ENCODE results near the gene GALNT15.
A peak's percentile ranks its signal among the peaks of the same experiment; 100 is the strongest.

The GALNT15 gene

DNA sequence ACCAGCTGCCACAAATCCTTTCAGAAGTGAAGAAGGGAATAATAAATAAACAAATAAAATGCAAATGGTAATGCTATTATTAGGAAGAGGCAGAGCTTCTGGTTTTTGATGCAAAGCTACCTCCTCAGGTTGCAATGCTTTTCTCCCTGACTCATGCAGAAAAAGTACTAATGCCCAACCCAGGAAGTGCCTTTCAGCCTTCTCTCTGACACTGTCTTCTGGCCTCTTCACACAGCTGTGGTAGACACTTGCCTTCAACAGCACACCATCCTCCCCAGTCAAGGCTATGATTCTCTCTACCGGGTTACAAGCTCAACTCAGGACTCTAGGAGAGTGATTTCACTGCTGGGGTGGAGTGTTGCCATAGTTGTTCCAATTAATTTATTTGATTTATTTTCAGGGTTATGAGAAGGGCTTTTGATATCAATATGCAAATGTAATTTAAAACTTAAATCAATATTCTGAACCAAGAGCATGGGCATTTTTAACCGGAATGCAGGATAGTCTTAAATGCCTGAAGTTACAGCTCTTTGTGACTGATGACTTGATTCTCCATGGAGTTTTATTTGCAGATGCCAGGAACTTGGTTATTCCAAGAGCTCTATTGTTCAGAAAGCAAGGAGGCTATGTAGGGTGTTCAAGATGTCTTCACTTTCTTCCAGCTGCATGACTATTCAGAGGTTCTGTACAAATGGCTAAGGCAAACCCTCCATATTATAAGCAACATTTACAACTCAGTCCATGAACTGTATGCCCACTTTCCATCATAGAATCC lies 27.1 kb upstream of the GALNT15 start:
- ChIA-PET CTCF (interaction anchor here (0.9 to 2.9 kb wide), 7 partner anchors 10 to 99 kb away, joined by 3 to 11 read pairs (median 3); no protein-coding TSS in a partner anchor), POLR2A (interaction anchor here (2.3 kb wide), 1 partner anchor 27 kb away, joined by 12 read pairs; the partner anchor contains the start of gene GALNT15)
- no peak overlapping the region for H3K4me3 ChIP-seq (ENCODE audit: low read depth, low read length)
- TF ChIP-seq, protein P1, sequence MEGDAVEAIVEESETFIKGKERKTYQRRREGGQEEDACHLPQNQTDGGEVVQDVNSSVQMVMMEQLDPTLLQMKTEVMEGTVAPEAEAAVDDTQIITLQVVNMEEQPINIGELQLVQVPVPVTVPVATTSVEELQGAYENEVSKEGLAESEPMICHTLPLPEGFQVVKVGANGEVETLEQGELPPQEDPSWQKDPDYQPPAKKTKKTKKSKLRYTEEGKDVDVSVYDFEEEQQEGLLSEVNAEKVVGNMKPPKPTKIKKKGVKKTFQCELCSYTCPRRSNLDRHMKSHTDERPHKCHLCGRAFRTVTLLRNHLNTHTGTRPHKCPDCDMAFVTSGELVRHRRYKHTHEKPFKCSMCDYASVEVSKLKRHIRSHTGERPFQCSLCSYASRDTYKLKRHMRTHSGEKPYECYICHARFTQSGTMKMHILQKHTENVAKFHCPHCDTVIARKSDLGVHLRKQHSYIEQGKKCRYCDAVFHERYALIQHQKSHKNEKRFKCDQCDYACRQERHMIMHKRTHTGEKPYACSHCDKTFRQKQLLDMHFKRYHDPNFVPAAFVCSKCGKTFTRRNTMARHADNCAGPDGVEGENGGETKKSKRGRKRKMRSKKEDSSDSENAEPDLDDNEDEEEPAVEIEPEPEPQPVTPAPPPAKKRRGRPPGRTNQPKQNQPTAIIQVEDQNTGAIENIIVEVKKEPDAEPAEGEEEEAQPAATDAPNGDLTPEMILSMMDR (IDR thresholded peaks at IDR 0.05; ENCODE audit: insufficient read depth, low read length, missing control alignments) = no peak
- no peak for DNase-seq (ENCODE audit: low read depth, low spot score)

DNA sequence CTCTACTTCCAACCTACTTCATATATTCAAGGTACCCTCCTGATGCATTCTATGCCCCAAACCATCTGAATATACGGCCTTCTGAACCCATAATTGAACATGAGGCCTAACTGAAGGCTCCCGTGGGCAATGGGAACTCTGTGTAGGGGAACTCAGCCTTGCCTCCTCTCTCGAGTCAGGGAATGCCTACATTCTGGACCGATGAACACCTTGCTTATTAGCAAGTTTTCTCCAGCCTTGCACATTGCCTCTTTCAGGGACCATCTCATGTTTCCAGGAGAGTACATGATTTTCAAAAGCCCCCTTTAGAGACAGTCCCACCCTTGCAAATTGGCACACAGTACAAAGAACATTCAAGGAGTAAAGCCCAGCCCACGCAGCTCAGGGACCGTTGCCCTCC lies 26.3 kb upstream of the GALNT15 start:
- TF ChIP-seq, protein P1 (IDR thresholded peaks at IDR 0.05; ENCODE audit: insufficient read depth, low read length, missing control alignments) = no peak
- H3K4me3 ChIP-seq (ENCODE audit: low read depth, low read length) = no peak overlapping the region
- ChIA-PET POLR2A (interaction anchor here (2.3 kb wide), 1 partner anchor 26 kb away, joined by 12 read pairs; the partner anchor contains the start of gene GALNT15), CTCF (interaction anchor here (0.9 to 2.9 kb wide), 4 partner anchors 11 to 100 kb away, joined by 3 to 11 read pairs (median 4); no protein-coding TSS in a partner anchor)
- DNase-seq (ENCODE audit: low read depth, low spot score) = no peak

DNA sequence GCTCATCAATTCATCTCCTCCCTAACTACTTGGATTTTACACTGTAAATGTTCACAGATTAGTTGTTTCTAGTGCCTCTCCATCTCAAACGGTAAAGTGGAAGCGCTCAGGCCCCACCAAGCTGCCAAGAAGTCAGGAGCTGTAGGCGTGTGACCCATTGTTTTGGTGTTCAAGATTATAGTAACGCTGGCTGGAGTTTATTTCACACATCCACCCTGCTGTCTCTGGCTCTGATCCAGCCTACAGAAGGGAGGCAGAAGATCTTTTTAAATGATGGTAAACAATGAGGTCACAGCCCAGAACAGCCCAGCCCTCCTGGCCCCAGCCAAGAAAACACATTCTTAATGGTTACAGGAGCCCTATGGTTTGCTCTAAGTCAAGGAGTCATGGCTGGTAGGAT lies 25.7 kb upstream of the GALNT15 start:
- H3K4me3 ChIP-seq (ENCODE audit: low read depth, low read length) = no peak overlapping the region
- ChIA-PET CTCF (interaction anchor here (0.8 to 2.9 kb wide), 2 partner anchors 10 to 100 kb away, joined by 3 to 11 read pairs; no protein-coding TSS in a partner anchor), POLR2A (interaction anchor here (2.3 kb wide), 1 partner anchor 25 kb away, joined by 12 read pairs; the partner anchor contains the start of gene GALNT15)
- TF ChIP-seq, protein P1 (IDR thresholded peaks at IDR 0.05; ENCODE audit: insufficient read depth, low read length, missing control alignments) = no peak
- peak; percentile 51 for DNase-seq (ENCODE audit: low read depth, low spot score)

DNA sequence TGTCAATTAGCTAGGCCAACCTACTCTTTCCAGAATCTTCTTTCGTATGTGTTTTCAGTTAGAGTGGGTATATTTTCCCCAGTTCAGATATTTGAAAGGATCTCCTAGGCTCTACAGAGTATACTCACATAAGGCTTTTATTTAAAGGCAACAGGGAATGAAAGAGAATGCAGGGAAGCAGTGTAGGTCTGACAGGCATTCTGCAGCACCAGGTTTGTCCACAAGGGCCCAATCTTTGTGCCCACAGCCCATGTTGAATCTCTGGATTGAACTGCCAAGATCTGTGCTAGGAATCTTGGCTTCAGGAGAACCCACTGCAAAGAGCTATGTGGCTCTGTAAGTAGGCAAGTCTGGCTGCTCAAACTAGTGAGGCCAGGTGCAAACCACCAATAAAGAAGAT lies 24.2 kb upstream of the GALNT15 start:
- DNase-seq (ENCODE audit: low read depth, low spot score) = no peak
- no peak overlapping the region for H3K4me3 ChIP-seq (ENCODE audit: low read depth, low read length)
- ChIA-PET CTCF (interaction anchor here (1.3 to 1.8 kb wide), 3 partner anchors 28 to 102 kb away, joined by 3 to 5 read pairs (median 4); no protein-coding TSS in a partner anchor), POLR2A (no interaction called here)
- TF ChIP-seq, protein P1 (IDR thresholded peaks at IDR 0.05; ENCODE audit: insufficient read depth, low read length, missing control alignments) = no peak

DNA sequence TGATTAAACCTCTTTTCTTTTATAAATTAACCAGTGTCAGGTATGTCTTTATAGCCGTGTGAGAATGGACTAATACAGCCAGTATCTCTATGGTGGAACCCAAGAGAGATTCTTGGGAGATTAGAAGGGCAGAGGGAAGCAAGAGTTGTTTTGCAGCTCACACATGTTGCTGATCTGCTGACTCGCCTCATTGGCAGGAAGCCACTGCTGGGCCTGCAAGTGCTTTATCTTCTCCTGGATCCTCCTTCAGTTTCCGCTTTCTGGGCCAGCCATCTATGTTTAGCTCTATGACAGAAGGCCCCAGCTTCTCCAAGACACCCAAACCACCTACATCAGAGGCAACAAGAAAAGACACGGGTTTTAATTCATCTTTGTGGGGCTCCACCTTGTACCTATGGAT lies 23.4 kb upstream of the GALNT15 start:
- no peak overlapping the region for H3K4me3 ChIP-seq (ENCODE audit: low read depth, low read length)
- peak; percentile 66 for DNase-seq (ENCODE audit: low read depth, low spot score)
- CTCF ChIA-PET = interaction anchor here (1.1 to 1.8 kb wide), 5 partner anchors 11 to 103 kb away, joined by 3 to 5 read pairs (median 3); no protein-coding TSS in a partner anchor
- TF ChIP-seq, protein P1 (IDR thresholded peaks at IDR 0.05; ENCODE audit: insufficient read depth, low read length, missing control alignments) = no peak
- POLR2A ChIA-PET = no interaction called here

DNA sequence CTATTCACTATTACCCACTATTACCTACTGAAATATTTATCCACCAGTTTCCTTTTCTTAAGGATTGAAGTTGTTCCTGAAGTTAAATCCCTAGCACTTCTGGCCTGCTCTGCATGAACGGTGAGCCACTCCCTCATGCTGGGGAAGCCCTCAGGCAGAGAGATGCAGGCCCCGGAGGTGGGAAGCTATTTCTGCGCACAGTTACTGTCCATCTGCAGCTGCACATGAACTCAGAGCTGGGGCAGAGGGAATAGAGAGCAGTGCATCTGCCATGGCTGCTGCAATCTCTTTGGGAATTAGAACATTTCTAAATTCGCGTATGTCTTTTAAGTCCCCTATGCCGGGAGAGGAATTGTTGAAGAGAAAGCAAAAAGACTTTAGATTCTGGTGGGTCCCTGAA lies 6.3 kb upstream of the GALNT15 start:
- TF ChIP-seq, protein P1 (IDR thresholded peaks at IDR 0.05; ENCODE audit: insufficient read depth, low read length, missing control alignments) = no peak
- CTCF ChIA-PET = interaction anchor here (1.7 kb wide), 1 partner anchor 11 kb away, joined by 4 read pairs; no protein-coding TSS in a partner anchor
- no peak overlapping the region for H3K4me3 ChIP-seq (ENCODE audit: low read depth, low read length)
- POLR2A ChIA-PET = no interaction called here
- DNase-seq (ENCODE audit: low read depth, low spot score) = no peak

All from AG04449 (cell line).